GM18858 (cell line): ENCODE results near the gene SPTSSB.

Experiments
- ATAC-seq: cut with Tn5 transposase; IDR thresholded peaks from one replicate; pipeline ENCODE4 v1.9.1; 2021; ENCODE audit not compliant: unreplicated experiment

The SPTSSB gene

GRCh38 chr3:161392853-161393252 lies 21.5 kb upstream of the SPTSSB start:
- ATAC-seq = no peak

- ATAC-seq = no peak
Measured at GRCh38 chr3:161390200-161390599, 18.9 kb upstream of the SPTSSB start.

DNA sequence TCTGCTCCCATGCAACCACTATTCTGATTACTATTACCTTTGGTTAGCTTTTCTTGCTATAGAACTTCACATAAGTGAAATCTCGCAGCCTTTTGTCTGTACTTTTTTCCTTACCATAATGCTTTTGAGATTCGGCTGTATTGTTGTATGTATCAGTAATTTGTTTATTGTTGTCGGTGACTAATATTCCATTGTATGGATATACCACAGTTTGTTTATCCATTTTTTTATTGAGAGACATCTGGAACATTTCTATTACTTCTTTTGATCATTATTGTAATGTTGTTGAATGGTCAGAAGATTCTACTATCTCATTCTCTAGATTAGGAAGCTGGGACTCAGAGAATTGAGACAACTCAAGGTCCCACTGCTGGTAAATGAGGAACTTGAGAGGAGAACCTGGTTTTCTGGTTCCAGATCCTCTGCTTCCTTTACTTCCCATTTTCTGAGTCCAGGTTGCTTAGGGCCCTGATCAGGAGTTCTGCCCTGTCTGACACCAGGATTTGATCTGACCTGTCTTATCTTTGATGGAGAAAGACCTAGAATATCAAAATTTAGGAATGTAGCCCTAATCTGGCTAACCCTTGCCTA lies 18.2 kb upstream of the SPTSSB start:
- no peak for ATAC-seq

- ATAC-seq = no peak
Measured at GRCh38 chr3:161388855-161389254, 17.5 kb upstream of the SPTSSB start.

DNA sequence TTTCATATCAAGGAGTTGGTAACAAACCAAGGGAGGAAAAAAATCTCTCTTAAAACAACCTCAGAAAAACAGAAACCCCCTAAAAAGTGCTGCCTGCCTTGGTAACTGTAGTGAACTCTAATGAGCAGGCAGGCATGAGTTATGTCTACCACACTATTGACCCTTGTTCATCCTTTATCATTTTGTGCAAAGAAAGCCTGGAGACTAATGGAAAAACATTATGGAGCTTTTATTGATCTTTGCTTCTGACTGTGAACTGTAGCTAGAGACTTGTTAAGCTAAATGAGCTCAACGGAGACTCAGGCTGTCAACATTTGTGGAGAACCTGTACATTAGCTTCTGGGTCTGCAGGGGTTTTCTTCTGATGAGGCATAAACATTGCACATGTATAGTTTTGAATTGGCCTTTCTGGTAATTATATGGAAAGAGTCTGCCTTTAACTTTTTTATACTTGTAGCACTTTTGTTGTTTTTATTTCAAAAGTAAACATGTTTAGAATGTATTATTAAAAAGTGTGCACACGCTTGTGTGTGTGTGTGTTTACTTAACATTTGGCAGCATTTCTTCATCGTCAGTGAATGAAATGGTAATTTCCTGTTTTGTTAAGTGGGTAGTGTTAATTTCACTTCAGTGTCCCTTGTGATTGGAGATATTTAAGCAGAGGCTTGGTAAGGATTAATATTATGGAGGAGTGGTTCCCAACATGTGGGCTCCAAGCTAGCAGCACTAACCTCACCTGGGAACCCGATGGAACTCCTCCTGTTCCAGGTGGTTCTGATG lies 15.9 kb upstream of the SPTSSB start:
- ATAC-seq = no peak

GRCh38 chr3:161372321-161373260 lies 1.3 kb upstream of the SPTSSB start:
- ATAC-seq = no peak

DNA sequence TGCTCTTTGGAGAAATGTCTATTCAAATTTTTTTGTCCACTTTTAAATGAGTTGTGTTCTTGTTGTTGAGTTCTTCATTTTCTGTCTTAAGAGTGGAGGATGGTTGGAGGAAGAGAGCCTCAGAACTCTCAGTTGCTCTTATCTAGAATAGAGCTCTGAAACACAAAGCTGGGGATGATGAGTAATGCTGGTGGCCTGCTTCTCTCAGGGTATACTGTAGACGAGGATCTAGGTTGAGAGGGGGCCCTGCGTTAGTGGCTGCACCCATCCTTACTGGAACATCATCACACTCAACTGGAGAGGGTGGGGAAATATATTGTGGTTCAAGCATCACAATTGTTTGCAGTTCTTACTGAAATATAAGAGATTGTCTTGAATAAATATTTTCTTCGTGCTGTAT lies 1.8 kb downstream of the SPTSSB start:
- ATAC-seq = no peak

DNA sequence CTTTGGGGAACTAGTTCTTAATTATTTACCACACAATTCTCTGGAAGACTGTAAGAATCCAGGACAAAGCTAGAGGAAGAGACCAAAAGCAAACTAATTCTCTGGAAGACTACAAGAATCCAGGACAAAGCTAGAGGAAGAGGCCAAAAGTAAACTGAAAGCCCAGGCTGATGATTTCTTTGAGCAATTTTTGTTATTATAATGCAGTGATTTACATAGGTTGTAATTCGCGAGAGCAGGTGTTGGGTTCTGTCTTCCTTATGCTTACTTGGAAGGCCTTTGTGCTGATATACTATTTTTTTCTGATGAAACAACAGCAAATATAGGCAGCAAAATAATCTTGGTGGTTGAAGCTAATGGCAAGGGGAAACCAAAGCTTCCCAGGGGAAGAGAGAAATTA lies 5.2 kb downstream of the SPTSSB start:
- no peak for ATAC-seq

GRCh38 chr3:161358488-161358887 lies 12.8 kb downstream of the SPTSSB start:
- no peak for ATAC-seq

DNA sequence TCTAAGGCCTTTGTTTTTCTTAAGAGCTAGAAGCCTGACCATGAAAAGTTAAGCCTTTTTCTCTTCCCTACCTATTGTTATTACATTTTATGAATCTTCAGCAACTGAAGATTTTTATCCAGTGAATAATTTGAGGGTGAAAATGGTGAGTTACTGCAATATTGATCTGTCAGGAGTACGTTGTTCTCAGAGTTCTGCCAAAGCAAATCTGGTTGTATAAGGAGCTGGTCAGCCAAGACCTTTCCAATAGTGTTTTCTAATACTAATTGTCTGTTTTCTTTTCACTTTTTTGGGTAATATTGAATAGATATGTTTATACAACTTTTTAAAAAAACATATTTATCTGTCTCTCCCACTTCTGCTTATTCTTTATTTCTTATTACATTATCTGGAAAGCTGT lies 15.0 kb downstream of the SPTSSB start:
- ATAC-seq = no peak

- ATAC-seq = no peak
Measured at GRCh38 chr3:161355508-161355907, 15.8 kb downstream of the SPTSSB start.

GRCh38 chr3:161354554-161354953 lies 16.8 kb downstream of the SPTSSB start:
- no peak for ATAC-seq

DNA sequence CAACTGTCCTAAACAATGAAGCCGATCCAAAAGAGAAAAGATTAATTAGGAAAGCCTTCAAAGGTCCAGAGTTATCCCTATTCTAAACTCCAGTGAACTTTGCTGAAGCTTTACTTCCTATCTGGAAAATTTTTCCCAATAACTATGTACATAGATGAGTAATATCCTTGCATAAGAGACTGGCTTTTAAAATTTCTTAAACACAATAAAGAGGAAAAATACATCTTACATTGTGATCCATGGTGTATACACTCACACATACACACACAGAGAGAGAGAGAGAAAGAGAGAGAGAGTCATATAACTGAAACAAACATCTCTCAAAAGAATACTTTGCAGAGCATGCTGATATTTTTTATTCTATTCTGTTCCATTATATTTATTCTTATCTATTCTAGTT lies 20.0 kb downstream of the SPTSSB start:
- no peak for ATAC-seq

- no peak for ATAC-seq
Measured at GRCh38 chr3:161350916-161351315, 20.4 kb downstream of the SPTSSB start.

- ATAC-seq = peak; percentile 57
Measured at GRCh38 chr3:161349529-161350312, 21.6 kb downstream of the SPTSSB start.

DNA sequence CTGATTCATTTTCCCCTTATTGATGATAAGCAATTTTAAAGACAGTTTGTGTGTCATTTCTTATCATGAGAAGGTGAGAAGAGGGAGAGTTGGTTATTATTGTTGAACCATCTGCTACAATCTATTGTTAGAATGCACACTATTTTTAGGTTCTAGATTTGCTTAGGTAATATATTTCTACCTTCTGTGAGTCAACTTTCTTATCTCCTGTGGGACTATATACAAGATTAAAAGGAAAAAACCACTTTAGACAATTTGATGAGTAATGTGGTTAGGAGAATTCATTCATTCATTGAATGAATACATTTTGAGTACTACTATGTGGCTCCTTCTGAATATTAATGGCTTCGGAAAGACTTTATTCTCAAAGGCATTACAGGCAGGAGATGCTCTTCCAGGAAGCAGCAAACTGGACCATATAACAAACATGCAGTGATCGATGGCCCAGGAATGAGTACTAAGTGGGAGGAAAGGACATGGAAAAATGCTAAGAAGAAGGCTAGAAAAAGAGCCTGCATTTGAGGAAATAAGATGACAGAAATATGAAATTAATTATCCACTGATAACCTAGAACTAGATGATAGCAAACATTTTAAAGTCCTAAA lies 22.4 kb downstream of the SPTSSB start:
- ATAC-seq = no peak

GRCh38 chr3:161347726-161348125 lies 23.6 kb downstream of the SPTSSB start:
- ATAC-seq = no peak

GRCh38 chr3:161345023-161345422 lies 26.3 kb downstream of the SPTSSB start:
- no peak for ATAC-seq

DNA sequence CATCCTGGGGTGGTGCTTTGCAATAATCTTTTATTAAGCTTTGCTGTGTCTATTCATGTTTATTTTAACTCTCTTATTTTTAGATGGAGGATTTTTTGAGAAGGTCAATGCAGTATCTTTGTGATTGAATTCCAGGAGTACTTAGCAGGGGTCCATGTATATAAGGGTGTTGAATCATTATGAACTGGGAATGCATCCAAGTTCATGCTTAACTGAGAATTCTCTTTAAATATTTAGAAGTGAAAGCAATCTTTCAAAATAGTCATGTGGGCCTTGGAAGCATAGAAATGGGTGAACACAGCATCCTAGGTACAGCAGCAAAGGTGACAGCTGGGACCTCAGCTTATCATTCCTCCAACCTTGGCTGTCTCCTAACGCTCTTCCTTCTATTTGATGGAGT lies 27.3 kb downstream of the SPTSSB start:
- ATAC-seq = no peak

DNA sequence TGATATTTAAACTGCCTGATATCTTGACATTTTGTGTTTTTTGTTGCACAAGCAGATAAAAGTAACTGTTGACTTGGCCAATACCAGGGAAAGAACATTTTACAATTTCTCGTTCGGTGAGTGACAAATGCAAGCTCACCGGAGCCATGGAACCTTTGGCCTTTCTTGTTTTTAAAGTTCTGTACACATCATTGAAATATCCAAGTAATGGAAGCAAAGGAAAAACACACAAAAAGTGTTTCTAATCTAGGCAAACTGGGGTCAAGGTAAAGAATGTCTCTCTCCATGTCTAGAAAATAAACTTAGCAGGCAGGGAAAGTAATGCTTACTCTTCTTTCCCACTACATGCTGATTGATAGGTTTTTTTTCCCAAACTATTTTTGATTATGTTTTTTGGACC lies 27.8 kb downstream of the SPTSSB start:
- no peak for ATAC-seq

DNA sequence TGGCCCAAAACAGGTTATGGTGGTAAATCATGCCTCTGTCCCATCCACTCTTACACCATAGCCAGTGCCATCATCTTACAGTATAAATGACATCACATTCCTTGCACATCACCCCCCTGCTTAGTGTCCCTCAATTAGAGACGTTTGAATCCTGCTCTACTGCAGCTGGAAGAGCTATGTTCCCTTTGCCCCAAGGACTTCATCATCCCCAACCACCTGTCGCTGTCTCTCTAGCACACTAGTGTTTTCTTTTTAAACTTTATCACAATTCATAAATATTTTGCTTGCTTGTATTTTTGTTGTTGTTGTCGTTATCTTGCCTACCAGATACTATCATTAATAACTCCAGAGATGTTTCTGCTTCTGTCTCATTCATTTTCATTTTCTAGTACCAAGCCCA lies 28.7 kb downstream of the SPTSSB start:
- ATAC-seq = no peak
